Coronary artery (tissue), 2 donors: ENCODE measurements around the gene KCNA2.

Experiments used
- DNase-seq: peaks from one replicate; pipeline ENCODE4 v3.0.0-alpha.2; 2017; ENCODE audit warnings: low spot score
- H3K27ac ChIP-seq, 2 donors: fragments of 200-600 bp; sonication (generic); one replicate each; pipeline ENCODE4 v1.5.1; 2016 to 2019
- H3K4me3 ChIP-seq: fragments of 200-600 bp; sonication (generic); 2 replicates; pipeline ENCODE4 v1.5.1; 2016; ENCODE audit warnings: mild to moderate bottlenecking, moderate library complexity
- TF ChIP-seq, protein P1 (sequence below): fragments of 200-600 bp; sonication (generic); IDR thresholded peaks from one replicate; pipeline ENCODE4 v1.5.1; 2019; ENCODE audit warnings: antibody characterized with exemption

Gene KCNA2

DNA sequence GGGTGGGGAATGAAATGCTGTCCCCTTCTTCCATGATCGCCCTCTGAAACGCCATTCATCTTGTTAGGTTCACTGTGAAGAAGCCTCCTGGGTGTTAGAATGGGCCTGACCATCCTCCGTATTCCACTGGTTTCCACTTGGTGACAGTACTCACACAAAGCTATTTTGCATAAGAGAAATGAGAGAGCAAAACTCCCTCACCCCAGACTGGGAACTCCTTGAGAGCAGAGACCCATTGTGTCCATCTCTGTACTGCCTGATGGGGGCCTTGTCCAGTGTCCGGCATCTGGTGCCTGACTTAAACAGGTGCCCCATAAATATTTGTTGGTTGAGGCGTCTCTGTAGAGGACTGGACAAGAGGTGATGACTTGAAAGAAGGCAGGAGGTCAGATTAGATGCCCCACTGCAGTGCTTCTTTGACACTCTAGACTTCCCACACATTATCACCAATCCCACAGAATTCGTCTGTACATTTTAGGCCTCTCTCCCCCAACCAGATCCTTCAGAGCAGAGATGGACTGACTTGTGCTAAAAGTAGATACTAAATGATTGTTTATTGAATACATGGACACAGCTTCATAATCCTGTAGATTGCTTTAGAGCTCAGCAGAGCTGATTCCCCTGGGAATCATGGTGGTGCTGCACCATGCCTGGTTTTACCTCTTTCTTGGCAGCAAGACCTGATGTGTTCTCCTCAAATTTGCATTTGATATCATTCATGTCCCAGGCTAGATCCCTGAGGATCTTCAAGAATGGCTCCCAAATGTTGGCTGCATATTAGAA is 22.4 kb upstream of the KCNA2 start:
- H3K4me3 ChIP-seq: no peak overlapping the region
- TF ChIP-seq, protein P1, sequence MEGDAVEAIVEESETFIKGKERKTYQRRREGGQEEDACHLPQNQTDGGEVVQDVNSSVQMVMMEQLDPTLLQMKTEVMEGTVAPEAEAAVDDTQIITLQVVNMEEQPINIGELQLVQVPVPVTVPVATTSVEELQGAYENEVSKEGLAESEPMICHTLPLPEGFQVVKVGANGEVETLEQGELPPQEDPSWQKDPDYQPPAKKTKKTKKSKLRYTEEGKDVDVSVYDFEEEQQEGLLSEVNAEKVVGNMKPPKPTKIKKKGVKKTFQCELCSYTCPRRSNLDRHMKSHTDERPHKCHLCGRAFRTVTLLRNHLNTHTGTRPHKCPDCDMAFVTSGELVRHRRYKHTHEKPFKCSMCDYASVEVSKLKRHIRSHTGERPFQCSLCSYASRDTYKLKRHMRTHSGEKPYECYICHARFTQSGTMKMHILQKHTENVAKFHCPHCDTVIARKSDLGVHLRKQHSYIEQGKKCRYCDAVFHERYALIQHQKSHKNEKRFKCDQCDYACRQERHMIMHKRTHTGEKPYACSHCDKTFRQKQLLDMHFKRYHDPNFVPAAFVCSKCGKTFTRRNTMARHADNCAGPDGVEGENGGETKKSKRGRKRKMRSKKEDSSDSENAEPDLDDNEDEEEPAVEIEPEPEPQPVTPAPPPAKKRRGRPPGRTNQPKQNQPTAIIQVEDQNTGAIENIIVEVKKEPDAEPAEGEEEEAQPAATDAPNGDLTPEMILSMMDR: no peak
- DNase-seq: peak; percentile 31
- H3K27ac ChIP-seq: no peak overlapping the region

DNA sequence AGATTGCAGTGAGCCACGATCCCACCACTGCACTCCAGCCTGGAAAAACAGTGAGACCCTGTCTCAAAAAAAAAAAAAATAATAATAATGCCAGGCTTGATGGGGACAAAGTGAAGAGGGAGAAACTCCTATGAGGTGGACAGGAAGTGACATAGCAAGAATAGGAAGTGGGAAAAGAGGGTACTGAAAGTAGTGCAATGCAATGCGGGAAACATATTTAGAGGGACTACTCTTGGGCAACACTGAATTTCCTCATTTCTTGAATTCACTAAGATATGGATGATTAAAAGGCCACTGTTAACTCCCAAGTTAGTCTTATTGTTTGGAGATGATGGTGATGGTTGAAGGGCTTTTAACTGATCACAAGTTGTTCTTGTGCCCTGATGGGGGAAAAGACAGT is 21.6 kb upstream of the KCNA2 start:
- no peak for DNase-seq
- TF ChIP-seq, protein P1: no peak
- no peak overlapping the region for H3K4me3 ChIP-seq
- no peak overlapping the region for H3K27ac ChIP-seq

DNA sequence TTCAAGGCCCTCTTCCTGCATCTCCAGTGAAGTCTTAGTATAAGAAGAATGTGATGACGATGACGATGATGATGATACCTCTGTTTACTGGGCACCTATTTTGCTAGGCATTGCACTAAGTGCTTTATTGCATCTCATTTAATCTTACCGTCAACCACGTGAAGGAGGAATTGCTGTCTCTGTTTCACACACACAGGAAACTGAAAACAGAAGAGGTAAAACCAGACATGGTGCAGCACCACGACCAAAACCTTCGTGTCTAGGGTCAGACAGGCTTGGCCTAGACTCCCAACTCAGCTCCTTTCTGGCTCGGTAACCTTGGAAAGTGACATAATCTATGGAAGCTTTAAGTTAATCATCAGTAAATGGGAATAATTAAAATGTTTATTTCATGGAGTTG is 20.7 kb upstream of the KCNA2 start:
- H3K27ac ChIP-seq: no peak overlapping the region
- TF ChIP-seq, protein P1: no peak
- no peak for DNase-seq
- H3K4me3 ChIP-seq: no peak overlapping the region

DNA sequence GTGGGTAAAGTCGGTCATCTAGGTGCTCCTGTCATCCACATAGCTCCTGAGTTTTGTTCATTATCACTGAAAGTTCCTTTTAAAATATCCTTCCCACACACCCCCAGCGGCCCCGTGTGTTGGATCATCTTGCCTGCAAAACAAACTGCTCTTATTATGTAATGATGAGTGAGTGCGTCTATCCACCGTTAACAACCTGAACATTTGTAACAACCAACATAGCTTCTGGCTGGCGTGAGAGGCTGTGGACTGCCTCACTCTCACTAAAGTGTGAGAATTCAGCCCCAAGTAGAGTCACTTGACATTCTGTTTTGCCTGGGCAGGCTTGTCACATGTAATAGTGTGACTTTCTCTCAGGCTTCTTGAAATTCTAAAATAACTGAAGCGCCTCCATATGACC is 14.5 kb upstream of the KCNA2 start:
- no peak overlapping the region for H3K27ac ChIP-seq
- no peak overlapping the region for H3K4me3 ChIP-seq
- TF ChIP-seq, protein P1: no peak
- no peak for DNase-seq

DNA sequence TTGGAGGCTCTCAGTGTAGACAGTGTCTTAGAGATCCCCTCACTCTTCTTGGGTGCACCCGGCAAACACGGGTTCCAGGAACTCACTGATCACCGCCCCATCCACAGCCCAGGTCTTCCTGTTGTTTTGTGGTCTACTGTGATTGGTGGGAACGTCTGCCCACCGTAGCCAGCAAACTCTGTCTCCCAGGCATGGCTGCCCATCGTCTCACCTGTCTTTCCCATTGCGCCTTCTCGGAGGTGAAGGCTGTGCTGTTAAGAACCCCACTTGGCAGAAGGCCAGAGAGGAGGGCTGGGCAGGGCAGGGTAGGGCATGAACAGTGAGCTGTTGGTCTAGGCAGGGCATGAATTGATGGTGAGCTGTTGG is 14.1 kb upstream of the KCNA2 start:
- no peak for DNase-seq
- H3K27ac ChIP-seq: no peak overlapping the region
- TF ChIP-seq, protein P1: no peak
- H3K4me3 ChIP-seq: no peak overlapping the region

DNA sequence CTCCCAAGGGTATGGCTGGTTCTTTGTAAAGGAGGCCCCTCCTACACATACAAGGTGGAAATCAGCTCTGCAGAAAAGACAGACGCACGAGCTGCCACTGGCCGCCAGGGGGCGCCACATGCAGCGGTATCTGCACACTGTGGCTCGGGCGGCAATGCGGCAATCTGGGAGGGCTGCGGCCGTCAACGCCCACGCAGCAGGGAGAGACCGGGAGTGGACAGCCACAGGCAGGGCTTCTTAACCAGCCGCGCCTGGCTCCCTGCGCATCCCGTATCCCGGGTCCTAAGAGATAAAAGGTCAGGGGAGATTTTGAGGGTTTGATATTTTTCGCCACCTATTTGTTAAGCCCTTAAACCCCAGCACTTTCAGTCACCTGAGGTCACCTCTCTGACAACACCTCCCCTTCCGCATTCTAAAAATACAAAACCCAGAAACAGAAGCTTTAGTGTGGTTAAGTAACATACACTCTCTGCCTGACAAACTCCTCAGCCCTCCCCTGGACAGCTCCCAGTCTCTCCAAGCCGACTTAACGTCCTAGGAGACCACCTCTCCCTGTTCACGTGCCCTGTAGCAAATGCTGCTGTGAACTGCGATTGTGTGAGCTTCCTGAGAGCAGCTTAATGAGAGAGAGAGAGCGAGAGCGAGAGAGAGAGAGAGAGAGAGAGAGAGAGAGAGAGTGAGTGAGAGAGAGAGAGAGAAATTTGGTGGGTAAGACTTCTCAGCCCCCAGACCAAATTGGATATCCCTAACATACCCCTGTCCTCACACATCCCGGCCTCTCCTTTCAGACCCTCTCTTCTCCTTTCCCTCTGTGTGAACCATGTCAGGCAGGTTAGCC is 13.5 kb upstream of the KCNA2 start:
- no peak for DNase-seq
- TF ChIP-seq, protein P1: peak; percentile 90
- Histone ChIP-seq H3K27ac (no peak overlapping the region), H3K4me3 (peak overlapping the region; percentile 61)
